ENCODE measurements around the gene C6orf89.

GRCh38 chr6:36929152-36929551, 43.4 kb downstream of the C6orf89 start:
- TF ChIP-seq CTCF (IDR thresholded peaks at IDR 0.05; ENCODE audit: low read length) (no peak), EZH2 (optimal IDR thresholded peaks at IDR 0.05; ENCODE audit: low read depth, low read length) (no peak)
